ENCODE measurements around the gene KRTAP25-1.

KRTAP25-1 gene

DNA sequence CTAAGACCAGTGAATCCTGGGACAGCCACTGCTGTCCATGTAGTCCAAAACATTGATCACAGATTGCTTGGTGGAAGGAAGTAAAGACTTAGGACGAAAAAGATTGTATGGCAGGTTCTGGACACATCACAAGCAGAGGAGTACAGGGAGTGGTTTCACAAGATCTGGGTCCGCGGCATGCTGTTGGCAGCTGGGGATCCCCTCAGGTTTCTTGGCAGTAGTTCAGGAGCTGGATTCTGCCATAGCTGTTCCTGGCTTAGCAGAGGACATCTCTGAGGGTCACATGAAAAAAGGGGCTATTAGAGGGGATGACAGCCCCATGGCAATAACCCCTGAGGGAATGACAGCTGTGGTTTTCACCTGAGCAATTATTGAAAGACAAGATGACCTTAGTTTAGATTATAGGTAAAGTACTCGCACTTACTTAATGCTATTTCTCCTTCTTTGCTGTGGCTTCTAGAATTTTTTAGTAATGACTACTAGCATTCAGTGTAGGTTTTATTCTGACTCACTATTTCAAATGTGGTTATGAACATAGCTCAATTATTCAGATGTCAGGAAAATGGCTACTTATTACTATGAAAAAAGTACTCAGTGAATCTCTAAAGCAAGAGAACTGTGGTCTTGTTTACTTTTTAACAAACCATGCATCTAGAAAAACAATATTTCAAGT lies 40.0 kb upstream of the KRTAP25-1 start:
- H3K4me3 ChIP-seq (ENCODE audit: low read length), result no peak overlapping the region
- no peak for DNase-seq (ENCODE audit: low read depth)
- TF ChIP-seq, protein P1, sequence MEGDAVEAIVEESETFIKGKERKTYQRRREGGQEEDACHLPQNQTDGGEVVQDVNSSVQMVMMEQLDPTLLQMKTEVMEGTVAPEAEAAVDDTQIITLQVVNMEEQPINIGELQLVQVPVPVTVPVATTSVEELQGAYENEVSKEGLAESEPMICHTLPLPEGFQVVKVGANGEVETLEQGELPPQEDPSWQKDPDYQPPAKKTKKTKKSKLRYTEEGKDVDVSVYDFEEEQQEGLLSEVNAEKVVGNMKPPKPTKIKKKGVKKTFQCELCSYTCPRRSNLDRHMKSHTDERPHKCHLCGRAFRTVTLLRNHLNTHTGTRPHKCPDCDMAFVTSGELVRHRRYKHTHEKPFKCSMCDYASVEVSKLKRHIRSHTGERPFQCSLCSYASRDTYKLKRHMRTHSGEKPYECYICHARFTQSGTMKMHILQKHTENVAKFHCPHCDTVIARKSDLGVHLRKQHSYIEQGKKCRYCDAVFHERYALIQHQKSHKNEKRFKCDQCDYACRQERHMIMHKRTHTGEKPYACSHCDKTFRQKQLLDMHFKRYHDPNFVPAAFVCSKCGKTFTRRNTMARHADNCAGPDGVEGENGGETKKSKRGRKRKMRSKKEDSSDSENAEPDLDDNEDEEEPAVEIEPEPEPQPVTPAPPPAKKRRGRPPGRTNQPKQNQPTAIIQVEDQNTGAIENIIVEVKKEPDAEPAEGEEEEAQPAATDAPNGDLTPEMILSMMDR (conservative IDR thresholded peaks at IDR 0.05; ENCODE audit: low read length), result no peak

DNA sequence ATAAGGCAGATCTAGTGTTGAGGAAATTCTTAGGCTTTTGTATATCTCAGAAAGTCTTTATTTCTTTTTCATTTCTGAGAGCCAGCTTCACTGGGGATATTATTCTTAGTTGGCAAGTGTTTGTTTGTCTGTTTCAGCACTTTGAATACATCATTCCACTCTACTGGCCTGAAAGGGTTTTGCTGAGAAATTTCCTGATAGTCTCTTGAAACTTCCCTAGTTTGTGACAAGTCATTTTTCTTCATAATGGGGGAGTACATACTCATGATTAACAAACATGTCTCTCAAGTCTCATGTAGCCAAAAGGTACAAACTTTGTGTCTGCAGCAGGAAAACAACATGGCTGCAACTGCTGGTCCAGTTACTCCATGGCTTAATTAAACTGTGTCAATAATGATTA lies 37.1 kb upstream of the KRTAP25-1 start:
- no peak for DNase-seq (ENCODE audit: low read depth)
- TF ChIP-seq, protein P1 (conservative IDR thresholded peaks at IDR 0.05; ENCODE audit: low read length), result no peak
- H3K4me3 ChIP-seq (ENCODE audit: low read length), result no peak overlapping the region

DNA sequence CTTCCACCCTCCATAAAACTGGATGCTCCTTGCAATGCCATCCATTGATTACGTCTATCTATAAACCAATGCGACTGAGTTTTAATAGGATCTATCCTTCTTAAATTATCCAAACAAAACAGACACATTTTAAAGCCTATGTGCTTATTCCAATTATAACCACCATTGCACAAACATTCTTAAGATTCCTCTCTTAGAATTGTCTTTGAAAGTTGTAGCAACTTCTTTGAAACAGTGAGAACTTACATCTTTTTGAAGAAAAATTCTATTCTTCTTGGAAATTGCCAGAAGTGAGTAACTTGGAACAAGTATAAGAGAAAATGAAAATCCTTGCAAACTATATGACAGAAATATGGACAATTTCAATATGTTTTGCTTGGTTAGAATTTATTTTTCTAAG lies 30.9 kb upstream of the KRTAP25-1 start, which contains the start of gene KRTAP26-1:
Gene KRTAP26-1, minus strand, starts transcription at position 101 of the 400 bp plus-strand sequence. CDS start 280 bp downstream, outside the sequence.
- TF ChIP-seq, protein P1 (conservative IDR thresholded peaks at IDR 0.05; ENCODE audit: low read length), result no peak
- DNase-seq (ENCODE audit: low read depth), result no peak
- H3K4me3 ChIP-seq (ENCODE audit: low read length), result no peak within 1 kb of the TSS

DNA sequence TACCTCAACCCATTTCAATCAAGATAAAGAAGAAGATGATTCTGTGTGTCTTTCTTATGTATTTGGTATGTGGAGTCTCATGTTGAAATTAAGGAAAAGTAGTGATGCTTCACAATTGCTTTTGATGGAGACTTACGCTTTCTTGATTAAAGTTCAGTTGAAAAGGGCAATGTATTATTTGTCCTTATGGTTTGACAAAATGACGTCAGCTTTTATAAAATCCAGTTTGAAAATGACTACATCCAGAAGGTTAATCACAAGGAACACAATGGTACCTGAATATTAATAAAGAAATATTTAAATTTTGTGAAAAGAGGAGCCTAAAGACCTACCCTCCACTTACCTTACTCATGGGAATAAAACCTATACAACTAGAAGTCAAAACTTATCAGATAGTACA lies 26.4 kb upstream of the KRTAP25-1 start:
- H3K4me3 ChIP-seq (ENCODE audit: low read length), result no peak overlapping the region
- DNase-seq (ENCODE audit: low read depth), result no peak
- TF ChIP-seq, protein P1 (conservative IDR thresholded peaks at IDR 0.05; ENCODE audit: low read length), result no peak

DNA sequence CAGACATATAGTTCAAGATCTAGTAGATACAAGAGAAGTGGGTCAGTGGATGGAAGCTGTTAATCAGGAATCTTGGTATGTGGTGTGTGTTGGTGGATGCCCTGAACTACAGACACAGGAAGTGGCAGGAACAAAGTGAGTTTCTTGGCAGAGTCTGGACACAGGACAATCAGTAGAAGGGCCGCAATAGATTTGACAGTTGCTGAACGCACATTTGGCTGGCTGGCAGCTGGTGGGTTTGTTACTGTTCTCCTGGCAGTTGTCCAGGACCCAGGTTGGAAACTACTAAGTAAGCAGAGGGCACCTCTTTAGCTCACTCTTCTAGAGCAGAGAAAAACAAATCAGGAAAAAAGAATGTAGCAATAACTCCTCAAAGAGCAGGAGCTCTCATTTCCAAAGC lies 17.6 kb upstream of the KRTAP25-1 start:
- no peak for DNase-seq (ENCODE audit: low read depth)
- TF ChIP-seq, protein P1 (conservative IDR thresholded peaks at IDR 0.05; ENCODE audit: low read length), result no peak
- no peak overlapping the region for H3K4me3 ChIP-seq (ENCODE audit: low read length)

DNA sequence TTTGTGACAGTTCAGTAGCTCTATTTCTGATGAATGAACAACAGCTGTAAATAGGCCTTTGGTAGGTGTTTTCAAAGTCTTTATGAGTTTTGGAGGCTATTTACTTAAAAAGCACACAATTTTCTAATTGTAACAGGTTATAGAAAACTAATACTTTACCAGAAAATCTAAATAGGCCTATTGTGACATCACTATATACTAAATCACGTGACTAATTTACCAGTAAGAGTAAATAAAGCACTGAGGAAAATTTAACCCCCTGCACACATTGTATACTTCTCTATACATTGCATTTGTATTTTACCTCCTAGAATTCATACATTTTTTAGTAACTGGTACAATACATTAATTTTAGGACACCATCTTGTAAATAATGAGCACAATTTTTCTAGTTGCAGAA lies 15.8 kb upstream of the KRTAP25-1 start:
- TF ChIP-seq, protein P1 (conservative IDR thresholded peaks at IDR 0.05; ENCODE audit: low read length), result no peak
- H3K4me3 ChIP-seq (ENCODE audit: low read length), result no peak overlapping the region
- no peak for DNase-seq (ENCODE audit: low read depth)

DNA sequence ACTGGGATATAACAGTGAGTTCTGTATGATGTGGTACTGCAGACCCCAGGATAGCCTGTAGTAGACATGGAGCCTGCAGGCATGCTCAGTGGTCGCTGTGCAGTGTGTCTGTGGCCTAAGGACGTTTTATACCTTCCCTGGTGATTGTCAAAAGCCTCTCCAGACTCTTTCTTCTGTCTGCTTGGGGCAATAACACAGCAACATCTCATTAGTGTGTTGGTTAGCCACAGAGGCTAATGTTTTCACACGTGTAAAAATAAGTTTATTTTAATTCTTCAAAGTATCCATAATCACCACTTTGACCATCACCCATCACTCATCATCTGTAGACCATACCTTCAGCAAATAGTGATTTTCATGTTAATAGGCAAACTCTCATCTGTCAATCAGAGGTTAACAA lies 6.5 kb downstream of the KRTAP25-1 start, which contains the start of gene KRTAP24-1:
Gene KRTAP24-1, minus strand, starts transcription at position 101 of the 400 bp plus-strand sequence. Its CDS starts 18 bp downstream, at position 83.
- no peak within 1 kb of the TSS for H3K4me3 ChIP-seq (ENCODE audit: low read length)
- DNase-seq (ENCODE audit: low read depth), result no peak
- TF ChIP-seq, protein P1 (conservative IDR thresholded peaks at IDR 0.05; ENCODE audit: low read length), result no peak

Data from AG10803 (cell line).